ENCODE data around the gene SLC25A25. TPM values are rescaled to one million over a fixed set of nuclear protein-coding genes. Genes with fewer than 3 reads are reported as not detected.

The SLC25A25 gene
- total and polyA plus RNA-seq, 9 of the 15 experiments (the other 6 are each of a cell fraction or from before 2014, with no cell fraction given), result 0.07 to 35.9 (median 23.2) TPM

GRCh38 chr9:128098297-128099230 lies 30.5 kb downstream of the SLC25A25 start (continued):
- TF ChIP-seq ETS1 (conservative IDR thresholded peaks at IDR 0.05; ENCODE audit: control insufficient read depth, low read depth, low read length) (no peak), NR2C2 (CRISPR knock-in tag; IDR thresholded peaks at IDR 0.05) (no peak), NR2C2 (tag; IDR thresholded peaks at IDR 0.05) (0 out of 2 replicates have a peak, but pooled peaks have one; percentile 26), NEUROD1 (IDR thresholded peaks at IDR 0.05; ENCODE audit: borderline replicate concordance, low read depth, low read length, partially characterized antibody) (no peak), CTCF (IDR thresholded peaks at IDR 0.05 in 2 of 3, conservative IDR thresholded peaks at IDR 0.05 in 1 of 3; ENCODE audit: insufficient read depth in 2 of 3, low read depth in 1 of 3, low read length in 3 of 3) (no peak), CTBP1 (IDR thresholded peaks at IDR 0.05; ENCODE audit: borderline replicate concordance) (no peak; the same call in 1 of the 2 replicates), DNMT1 (IDR thresholded peaks at IDR 0.05) (no peak), SNRNP70 (optimal IDR thresholded peaks at IDR 0.05; ENCODE audit: low read depth, low read length) (no peak), TFAP4 (CRISPR knock-in tag; IDR thresholded peaks at IDR 0.05; ENCODE audit: borderline replicate concordance) (peak; percentile 39), JUN (IDR thresholded peaks at IDR 0.05; ENCODE audit: borderline replicate concordance, low read depth, low read length) (0 out of 2 replicates have a peak, but pooled peaks have one; percentile 50), JUN (CRISPR knock-in tag; IDR thresholded peaks at IDR 0.05; ENCODE audit: borderline replicate concordance) (no peak), HMG20A (CRISPR knock-in tag; conservative IDR thresholded peaks at IDR 0.05) (no peak), IRF9 (tag; IDR thresholded peaks at IDR 0.05) (no peak), U2AF2 (optimal IDR thresholded peaks at IDR 0.05; ENCODE audit: low read depth, low read length) (no peak), ZNF79 (CRISPR knock-in tag; IDR thresholded peaks at IDR 0.05; ENCODE audit: low read depth) (no peak), NFXL1 (CRISPR knock-in tag; IDR thresholded peaks at IDR 0.05) (no peak), CHCHD3 (CRISPR knock-in tag; IDR thresholded peaks at IDR 0.05) (no peak), ZNF707 (CRISPR knock-in tag; conservative IDR thresholded peaks at IDR 0.05) (no peak), ZFP1 (CRISPR knock-in tag; IDR thresholded peaks at IDR 0.05) (no peak), MTF1 (CRISPR knock-in tag; IDR thresholded peaks at IDR 0.05; ENCODE audit: borderline replicate concordance) (no peak), TBP (optimal IDR thresholded peaks at IDR 0.05; ENCODE audit: low read depth, low read length) (peak; percentile 76)
